H9 (cell line): ENCODE measurements around the gene ETV4. TPM values are rescaled to one million over a fixed set of nuclear protein-coding genes. Genes with fewer than 3 reads are reported as not detected.

Source experiments
- DNase-seq: peaks from one replicate; pipeline ENCODE4 v3.0.0-alpha.2; 2017
- H2AFZ ChIP-seq: one replicate; pipeline ENCODE4 v1.6.1; 2013; ENCODE audit warnings: mild to moderate bottlenecking, low read length, control low read depth, moderate library complexity
- H2AK5ac ChIP-seq: 2 replicates; pipeline ENCODE4 v1.6.1; 2013; ENCODE audit warnings: low read length, control low read depth, mixed read lengths; ENCODE audit not compliant: insufficient read length
- H2BK120ac ChIP-seq: one replicate; pipeline ENCODE4 v1.6.1; 2013; ENCODE audit warnings: low read depth, mild to moderate bottlenecking, low read length, control low read depth, inconsistent platforms; ENCODE audit not compliant: poor library complexity, severe bottlenecking
- H2BK12ac ChIP-seq: 2 replicates; pipeline ENCODE4 v1.6.1; 2013; ENCODE audit warnings: low read length, control low read depth, mixed read lengths, low read depth; ENCODE audit not compliant: insufficient read length
- H2BK15ac ChIP-seq: 2 replicates; pipeline ENCODE4 v1.6.1; 2013; ENCODE audit warnings: low read depth, low read length, control low read depth
- H2BK20ac ChIP-seq: one replicate; pipeline ENCODE4 v1.6.1; 2013; ENCODE audit warnings: low read depth, mild to moderate bottlenecking, low read length, control low read depth, inconsistent platforms; ENCODE audit not compliant: poor library complexity, severe bottlenecking
- H2BK5ac ChIP-seq: 2 replicates; pipeline ENCODE4 v1.6.1; 2013; ENCODE audit warnings: low read length, control low read depth, mixed read lengths; ENCODE audit not compliant: insufficient read length
- H3K14ac ChIP-seq: 2 replicates; pipeline ENCODE4 v1.6.1; 2013; ENCODE audit warnings: low read length, control low read depth; ENCODE audit not compliant: insufficient read depth
- H3K18ac ChIP-seq: 2 replicates; pipeline ENCODE4 v1.6.1; 2013; ENCODE audit warnings: low read depth, mild to moderate bottlenecking, mixed read lengths, low read length, control low read depth; ENCODE audit not compliant: insufficient read length
- H3K23ac ChIP-seq: 2 replicates; pipeline ENCODE4 v1.6.1; 2013; ENCODE audit warnings: low read length, control low read depth, mixed read lengths, low read depth; ENCODE audit not compliant: insufficient read length
- H3K23me2 ChIP-seq: 2 replicates; pipeline ENCODE4 v1.6.1; 2013; ENCODE audit warnings: low read depth, mild to moderate bottlenecking, mixed read lengths, low read length, control low read depth; ENCODE audit not compliant: insufficient read length, poor library complexity, severe bottlenecking
- H3K27ac ChIP-seq: 2 replicates; pipeline ENCODE4 v1.5.1; 2013; ENCODE audit warnings: low read length, control low read depth, mixed read lengths, low read depth; ENCODE audit not compliant: insufficient read length
- H3K27me3 ChIP-seq: 2 replicates; pipeline ENCODE4 v1.6.1; 2013; ENCODE audit warnings: low read length, control low read depth, inconsistent platforms; ENCODE audit not compliant: insufficient read depth
- H3K4ac ChIP-seq: 2 replicates; pipeline ENCODE4 v1.6.1; 2013; ENCODE audit warnings: low read depth, mild to moderate bottlenecking, control low read depth, inconsistent platforms, low read length, moderate library complexity
- H3K4me1 ChIP-seq: 2 replicates; pipeline ENCODE4 v1.6.1; 2013; ENCODE audit warnings: low read length, control low read depth, inconsistent platforms; ENCODE audit not compliant: insufficient read depth
- H3K4me2 ChIP-seq: 2 replicates; pipeline ENCODE4 v1.6.1; 2013; ENCODE audit warnings: low read length, control low read depth, mixed read lengths; ENCODE audit not compliant: insufficient read length, insufficient read depth
- H3K56ac ChIP-seq: 2 replicates; pipeline ENCODE4 v1.6.1; 2013; ENCODE audit warnings: low read depth, mild to moderate bottlenecking, mixed read lengths, low read length, control low read depth; ENCODE audit not compliant: insufficient read length
- H3K79me1 ChIP-seq: 2 replicates; pipeline ENCODE4 v1.6.1; 2013; ENCODE audit warnings: low read depth, mild to moderate bottlenecking, moderate library complexity, low read length, control low read depth, inconsistent platforms; ENCODE audit not compliant: insufficient read depth, poor library complexity, severe bottlenecking
- H3K79me2 ChIP-seq: 2 replicates; pipeline ENCODE4 v1.6.1; 2013; ENCODE audit warnings: low read length, control low read depth, inconsistent platforms; ENCODE audit not compliant: insufficient read depth
- H3K9ac ChIP-seq: 2 replicates; pipeline ENCODE4 v1.6.1; 2013; ENCODE audit warnings: low read length, control low read depth, mixed read lengths; ENCODE audit not compliant: insufficient read length; ENCODE audit errors: extremely low read depth
- H3K9me3 ChIP-seq: one replicate; pipeline ENCODE4 v1.6.1; 2013; ENCODE audit warnings: low read depth, low read length, inconsistent platforms; ENCODE audit not compliant: control insufficient read depth
- H3T11ph ChIP-seq: one replicate; pipeline ENCODE4 v1.6.1; 2013; ENCODE audit warnings: mild to moderate bottlenecking, low read length, control low read depth, inconsistent platforms
- H4K20me1 ChIP-seq: one replicate; pipeline ENCODE4 v1.6.1; 2013; ENCODE audit not compliant: control insufficient read depth, insufficient read length, insufficient read depth
- H4K5ac ChIP-seq: 2 replicates; pipeline ENCODE4 v1.6.1; 2013; ENCODE audit warnings: low read depth, mild to moderate bottlenecking, mixed read lengths, low read length, control low read depth; ENCODE audit not compliant: insufficient read length
- H4K8ac ChIP-seq: replicated peaks from 2 replicates; pipeline ENCODE4 v1.6.1; 2013; ENCODE audit warnings: low read length, control low read depth, mixed read lengths, low read depth; ENCODE audit not compliant: insufficient read length
- H4K91ac ChIP-seq: 2 replicates; pipeline ENCODE4 v1.6.1; 2013; ENCODE audit warnings: low read depth, mild to moderate bottlenecking, moderate library complexity, mixed read lengths, low read length, control low read depth; ENCODE audit not compliant: insufficient read length
- H3K27ac Mint-ChIP-seq, 3 experiments: 2 replicates in 2 of 3; 3 replicates in 1 of 3; pipeline ENCODE4 v1.8.0; 2020 to 2021; ENCODE audit warnings: mixed read lengths in 3 of 3, mild to moderate bottlenecking in 1 of 3, moderate library complexity in 1 of 3
- H3K27me3 Mint-ChIP-seq: 2 replicates; pipeline ENCODE4 v1.8.0; 2021; ENCODE audit warnings: low read depth, mild to moderate bottlenecking, moderate library complexity, mixed read lengths
- H3K36me3 Mint-ChIP-seq, 3 experiments: 2 replicates in 2 of 3; 3 replicates in 1 of 3; pipeline ENCODE4 v1.8.0; 2020 to 2021; ENCODE audit warnings: low read depth in 3 of 3, mixed read lengths in 3 of 3; ENCODE audit not compliant: insufficient read depth in 1 of 3
- H3K4me1 Mint-ChIP-seq, 2 experiments: 2 replicates each; pipeline ENCODE4 v1.8.0; 2020; ENCODE audit warnings: mixed read lengths in 2 of 2
- H3K4me3 Mint-ChIP-seq, 2 experiments: 2 replicates in 1 of 2; 3 replicates in 1 of 2; pipeline ENCODE4 v1.8.0; 2020 to 2021; ENCODE audit warnings: mild to moderate bottlenecking in 2 of 2, mixed read lengths in 2 of 2, moderate library complexity in 1 of 2
- H3K9me3 Mint-ChIP-seq, 2 experiments: 2 replicates in 1 of 2; 3 replicates in 1 of 2; pipeline ENCODE4 v1.8.0; 2020; ENCODE audit warnings: mild to moderate bottlenecking in 2 of 2, mixed read lengths in 2 of 2, moderate library complexity in 1 of 2
- WGBS: extraction: QIAGEN DNeasy Blood & Tissue Kit; methylation state at CpG from one replicate; pipeline ENCODE4 v1.1.7; 2013; ENCODE audit warnings: missing lambda C conversion rate, low lambda C conversion rate, mixed read lengths; ENCODE audit not compliant: insufficient read length; ENCODE audit errors: extremely low coverage; 5-methylcytosine and 5-hydroxymethylcytosine counted together
- total RNA-seq: library from RNA; stranded (reverse); gene quantifications from 2 replicates; pipeline ENCODE4 v1.2.1, GENCODE V29; 2021
- TF ChIP-seq, protein P1 (sequence below): fragments of 200-600 bp; sonication (generic); conservative IDR thresholded peaks from 3 replicates; pipeline ENCODE4 v1.8.0; 2021; ENCODE audit warnings: antibody characterized with exemption, mild to moderate bottlenecking

Gene ETV4
- total RNA-seq, 1 experiment from 2014 or later: 74.4 TPM

DNA sequence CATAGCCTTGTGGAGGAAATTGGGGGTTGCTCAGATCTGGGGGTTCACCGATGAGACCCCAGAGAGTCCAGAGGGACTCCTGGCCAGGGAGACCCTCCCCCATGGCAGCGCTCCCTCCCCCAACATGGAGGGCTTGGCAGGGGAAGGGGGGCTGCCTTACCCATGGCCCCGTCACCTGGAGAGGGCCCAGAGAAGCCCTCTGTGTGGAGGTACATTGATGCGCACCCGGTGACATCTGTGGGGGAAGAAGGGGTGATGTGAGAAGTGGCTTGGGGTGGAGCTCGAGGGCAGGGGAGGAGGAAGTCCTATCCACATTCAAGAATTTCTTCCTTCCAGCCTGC lies 16.2 kb downstream of the ETV4 start:
- no peak overlapping the region for H3K18ac ChIP-seq
- H4K5ac ChIP-seq: no peak overlapping the region
- peak overlapping the region; percentile 5 for H4K91ac ChIP-seq
- TF ChIP-seq, protein P1, sequence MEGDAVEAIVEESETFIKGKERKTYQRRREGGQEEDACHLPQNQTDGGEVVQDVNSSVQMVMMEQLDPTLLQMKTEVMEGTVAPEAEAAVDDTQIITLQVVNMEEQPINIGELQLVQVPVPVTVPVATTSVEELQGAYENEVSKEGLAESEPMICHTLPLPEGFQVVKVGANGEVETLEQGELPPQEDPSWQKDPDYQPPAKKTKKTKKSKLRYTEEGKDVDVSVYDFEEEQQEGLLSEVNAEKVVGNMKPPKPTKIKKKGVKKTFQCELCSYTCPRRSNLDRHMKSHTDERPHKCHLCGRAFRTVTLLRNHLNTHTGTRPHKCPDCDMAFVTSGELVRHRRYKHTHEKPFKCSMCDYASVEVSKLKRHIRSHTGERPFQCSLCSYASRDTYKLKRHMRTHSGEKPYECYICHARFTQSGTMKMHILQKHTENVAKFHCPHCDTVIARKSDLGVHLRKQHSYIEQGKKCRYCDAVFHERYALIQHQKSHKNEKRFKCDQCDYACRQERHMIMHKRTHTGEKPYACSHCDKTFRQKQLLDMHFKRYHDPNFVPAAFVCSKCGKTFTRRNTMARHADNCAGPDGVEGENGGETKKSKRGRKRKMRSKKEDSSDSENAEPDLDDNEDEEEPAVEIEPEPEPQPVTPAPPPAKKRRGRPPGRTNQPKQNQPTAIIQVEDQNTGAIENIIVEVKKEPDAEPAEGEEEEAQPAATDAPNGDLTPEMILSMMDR: no peak
- no peak overlapping the region for H3K4ac ChIP-seq
- Mint-ChIP-seq H3K36me3 (peaks cover 24 to 74% (median 26%) of the 10 kb centered on the region in 3 experiments), H3K27ac (peak overlapping the region in 2 of 3 experiments; percentile 94 to 99; a peak in 4 of 7 replicates), H3K4me1 (peaks cover 49 to 54% of the 10 kb centered on the region in 2 experiments), H3K27me3 (peaks cover 31% of the 10 kb centered on the region), H3K9me3 (no peaks in the 10 kb centered on the region), H3K4me3 (peak overlapping the region; percentile 57 to 76; a peak in 3 of 5 replicates)
- H3K79me2 ChIP-seq: no peaks in the 10 kb centered on the region
- no peak overlapping the region for H3K9ac ChIP-seq
- H3K4me1 ChIP-seq: peaks cover 11% of the 10 kb centered on the region; the same call in 1 of the 2 replicates
- WGBS: no CpG with 5 or more reads among the region's 6 CpGs
- H3K56ac ChIP-seq: no peak overlapping the region
- no peak overlapping the region for H2AK5ac ChIP-seq
- no peak overlapping the region for H2BK20ac ChIP-seq
- peak overlapping the region; percentile 45 for H3K4me2 ChIP-seq
- H2BK5ac ChIP-seq: no peak overlapping the region
- no peak overlapping the region for H2BK120ac ChIP-seq
- no peaks in the 10 kb centered on the region for H3K9me3 ChIP-seq
- H3K14ac ChIP-seq: peak overlapping the region; percentile 61; the same call in 1 of the 2 replicates
- H2BK12ac ChIP-seq: peak overlapping the region; percentile 17
- no peak overlapping the region for H4K8ac ChIP-seq
- no peak overlapping the region for H2BK15ac ChIP-seq
- no peaks in the 10 kb centered on the region for H3K27me3 ChIP-seq
- no peak for DNase-seq
- H3K23ac ChIP-seq: no peak overlapping the region
- H4K20me1 ChIP-seq: no peaks in the 10 kb centered on the region
- peak overlapping the region; percentile 63 for H3K27ac ChIP-seq
- H3K23me2 ChIP-seq: no peaks in the 10 kb centered on the region
- H3K79me1 ChIP-seq: no peaks in the 10 kb centered on the region
- H2AFZ ChIP-seq: no peak overlapping the region
- no peak overlapping the region for H3T11ph ChIP-seq
